Stimulated activated naive CD8-positive, alpha-beta T cell treated with anti-CD3 and anti-CD28 coated beads, Interleukin-15, Interleukin-2, amounts not matched to agents 100 ng/mL and 50 ng/mL, for 24 hours (primary cell): ENCODE results near the gene ETF1.

Experiments used
- H3K27ac Mint-ChIP-seq: one replicate; pipeline ENCODE4 v1.8.0; 2021; ENCODE audit warnings: mild to moderate bottlenecking, mixed read lengths
- H3K27me3 Mint-ChIP-seq: one replicate; pipeline ENCODE4 v1.8.0; 2021; ENCODE audit warnings: mixed read lengths
- H3K36me3 Mint-ChIP-seq: one replicate; pipeline ENCODE4 v1.8.0; 2021; ENCODE audit warnings: low read depth, mixed read lengths
- H3K4me1 Mint-ChIP-seq: one replicate; pipeline ENCODE4 v1.8.0; 2021; ENCODE audit warnings: low read depth, mixed read lengths
- H3K4me3 Mint-ChIP-seq: one replicate; pipeline ENCODE4 v1.8.0; 2021; ENCODE audit warnings: mild to moderate bottlenecking, mixed read lengths
- H3K9me3 Mint-ChIP-seq: one replicate; pipeline ENCODE4 v1.8.0; 2021; ENCODE audit warnings: mixed read lengths

Gene ETF1

DNA sequence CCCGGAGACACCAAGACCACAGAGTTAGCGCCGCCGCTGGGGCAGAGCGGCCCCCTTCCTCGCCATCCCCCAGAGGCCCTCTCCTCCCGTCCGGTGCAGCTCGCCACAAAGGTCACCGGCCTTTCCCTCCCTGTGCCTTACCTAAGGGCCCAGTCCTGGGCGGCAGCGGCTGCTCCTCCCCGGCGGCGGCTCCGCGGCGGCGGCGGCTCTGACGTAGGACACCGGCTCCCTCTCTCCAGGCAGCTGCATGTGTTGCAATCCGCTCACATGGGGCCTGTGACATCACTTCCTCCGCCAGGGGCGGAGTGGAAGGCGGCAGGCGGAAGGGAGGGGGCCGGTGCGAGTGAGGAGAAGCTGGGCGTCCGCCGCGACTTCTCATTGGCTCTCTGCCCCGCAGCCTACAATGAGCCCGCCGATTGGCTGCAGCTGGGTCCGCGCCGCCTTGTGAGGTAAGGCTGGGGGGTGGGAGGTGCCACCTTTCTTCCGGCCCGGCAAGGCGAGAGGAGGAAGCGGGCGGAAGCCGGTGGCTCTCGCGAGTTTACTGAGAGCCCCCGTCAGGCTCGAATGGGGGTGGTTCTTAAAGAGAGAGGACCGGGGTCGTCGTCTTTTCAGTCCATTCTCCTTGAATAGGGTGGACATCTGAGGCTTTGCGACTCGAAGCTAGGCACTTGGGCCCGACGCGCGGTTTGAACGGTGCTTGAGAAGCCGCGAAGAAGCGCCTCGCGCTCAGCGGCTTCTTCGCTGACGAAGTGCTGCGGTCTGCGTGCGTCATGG, at the start of gene ETF1:
TSS of gene ETF1 (minus strand) at position 281 of the 774 bp plus-strand sequence. CDS start 318 bp downstream, outside the sequence.
- Mint-ChIP-seq H3K9me3 (no peaks in the 10 kb centered on the region), H3K27me3 (no peaks in the 10 kb centered on the region), H3K36me3 (peaks cover 66% of the 10 kb centered on the region), H3K27ac (peak within 1 kb of the TSS; percentile 99), H3K4me1 (peaks cover 74% of the 10 kb centered on the region), H3K4me3 (peak within 1 kb of the TSS; percentile 99)

DNA sequence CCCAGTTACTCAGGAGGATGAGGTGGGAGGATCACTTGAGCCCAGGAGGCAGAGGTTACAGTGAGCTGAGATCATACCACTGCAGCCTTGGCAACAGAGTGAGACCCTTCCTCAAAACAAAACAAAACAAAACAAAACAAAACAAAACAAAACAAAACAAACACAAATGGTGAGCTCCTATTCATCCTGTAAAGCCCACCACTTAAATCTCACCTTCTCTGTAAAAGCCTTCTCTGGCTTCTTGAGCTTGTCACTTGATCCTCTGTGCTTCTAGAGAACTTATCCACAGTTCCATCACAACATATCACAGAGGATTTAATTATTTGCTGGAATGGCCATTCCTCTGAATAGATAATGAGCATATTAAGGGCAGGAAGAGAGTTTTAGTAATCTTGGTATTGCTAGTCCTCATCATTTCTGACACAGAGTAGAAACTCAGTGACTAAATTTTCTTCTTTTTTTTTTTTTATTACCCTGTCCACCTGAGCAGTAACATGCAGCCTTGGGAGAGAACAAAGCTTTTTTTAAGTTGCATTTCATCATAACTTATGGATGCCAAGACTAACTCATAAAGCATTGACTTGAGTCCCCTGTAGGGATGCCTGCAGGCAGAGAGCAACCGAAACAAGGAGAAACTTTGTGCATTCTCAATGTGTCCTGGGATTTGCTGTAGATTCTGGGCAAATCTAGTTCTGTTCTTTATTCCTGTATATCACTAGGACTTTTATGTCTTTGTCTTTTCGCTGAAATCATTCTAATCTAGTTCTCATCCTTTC, 45.2 kb upstream of the ETF1 start:
- no peak overlapping the region for H3K4me3 Mint-ChIP-seq
- H3K36me3 Mint-ChIP-seq: no peaks in the 10 kb centered on the region
- H3K4me1 Mint-ChIP-seq: no peaks in the 10 kb centered on the region
- no peaks in the 10 kb centered on the region for H3K9me3 Mint-ChIP-seq
- H3K27me3 Mint-ChIP-seq: peaks cover 11% of the 10 kb centered on the region
- no peak overlapping the region for H3K27ac Mint-ChIP-seq

DNA sequence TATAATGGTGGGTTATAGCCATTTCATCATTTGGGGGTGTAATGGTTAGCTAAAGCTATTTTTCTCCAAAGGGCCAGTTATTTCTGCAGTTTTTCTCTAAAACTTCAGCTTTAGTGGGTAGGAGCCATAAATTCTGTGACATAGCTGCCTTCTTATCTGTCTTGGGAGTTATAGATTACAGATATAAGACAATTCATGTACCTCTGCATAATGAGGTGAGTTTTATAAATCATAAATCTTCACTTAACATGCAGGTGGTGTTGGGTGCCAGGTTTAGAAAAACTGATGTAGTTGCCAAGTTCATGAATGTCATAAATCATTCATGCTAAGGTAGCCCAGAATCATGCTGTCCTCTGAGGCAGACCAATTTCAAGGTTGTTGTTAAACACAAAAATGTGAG, 42.1 kb upstream of the ETF1 start:
- Mint-ChIP-seq H3K4me1 (no peaks in the 10 kb centered on the region), H3K36me3 (no peaks in the 10 kb centered on the region), H3K9me3 (no peaks in the 10 kb centered on the region), H3K27ac (no peak overlapping the region), H3K4me3 (no peak overlapping the region), H3K27me3 (peaks cover 7% of the 10 kb centered on the region)

DNA sequence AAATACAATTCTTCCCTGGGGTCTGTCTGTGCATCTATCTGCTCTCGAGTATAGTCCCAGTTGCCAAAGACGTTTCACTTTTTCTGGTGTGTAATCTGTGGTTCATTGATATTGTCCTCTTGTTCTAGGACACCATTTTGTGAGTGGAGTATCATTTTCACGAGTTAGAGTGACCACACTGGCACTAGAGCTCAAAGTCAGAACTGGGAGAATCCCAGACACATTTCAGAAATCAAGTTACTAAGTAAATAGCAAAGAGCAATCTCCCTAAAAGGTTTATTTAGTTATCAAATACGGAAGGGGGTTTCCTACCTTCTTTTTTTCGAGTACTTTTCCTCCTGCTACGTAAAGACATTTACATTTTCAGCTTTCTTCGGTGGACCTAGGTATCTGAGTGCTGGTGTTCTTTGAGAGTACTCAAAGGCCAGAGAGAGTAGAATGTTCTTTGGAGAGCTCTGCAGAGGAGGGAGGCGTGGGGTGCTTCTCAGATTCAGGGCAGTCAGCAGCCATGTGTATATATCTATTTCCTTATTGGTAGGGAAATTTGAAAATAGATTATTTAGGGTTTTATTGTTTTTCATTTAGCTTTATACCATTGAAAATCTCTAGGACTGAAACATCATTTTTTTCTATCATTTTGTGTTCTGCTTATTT, 41.1 kb upstream of the ETF1 start:
- Mint-ChIP-seq H3K4me3 (no peak overlapping the region), H3K4me1 (no peaks in the 10 kb centered on the region), H3K27me3 (peaks cover 7% of the 10 kb centered on the region), H3K36me3 (no peaks in the 10 kb centered on the region), H3K9me3 (no peaks in the 10 kb centered on the region), H3K27ac (no peak overlapping the region)

DNA sequence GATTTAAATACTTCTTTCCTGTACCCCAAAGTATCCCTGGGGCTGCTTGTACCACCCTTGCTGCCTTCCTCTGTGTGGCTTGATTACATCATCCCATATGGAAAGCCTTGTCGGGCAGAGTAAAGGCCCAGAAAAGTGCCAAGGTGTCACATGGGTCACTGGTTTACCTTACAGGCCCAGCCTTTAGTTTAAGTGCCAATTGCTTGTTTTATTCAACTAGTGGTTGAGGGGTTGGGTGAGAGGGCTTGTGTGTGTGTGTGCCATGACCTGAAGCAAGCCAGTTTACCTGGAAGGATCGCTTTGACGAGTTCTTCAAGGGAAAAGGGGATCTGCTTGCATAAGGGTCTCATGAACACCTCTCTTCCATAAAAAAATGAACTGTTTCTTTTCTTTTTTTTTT, 39.9 kb upstream of the ETF1 start:
- H3K27ac Mint-ChIP-seq: no peak overlapping the region
- peaks cover 7% of the 10 kb centered on the region for H3K27me3 Mint-ChIP-seq
- H3K4me3 Mint-ChIP-seq: no peak overlapping the region

DNA sequence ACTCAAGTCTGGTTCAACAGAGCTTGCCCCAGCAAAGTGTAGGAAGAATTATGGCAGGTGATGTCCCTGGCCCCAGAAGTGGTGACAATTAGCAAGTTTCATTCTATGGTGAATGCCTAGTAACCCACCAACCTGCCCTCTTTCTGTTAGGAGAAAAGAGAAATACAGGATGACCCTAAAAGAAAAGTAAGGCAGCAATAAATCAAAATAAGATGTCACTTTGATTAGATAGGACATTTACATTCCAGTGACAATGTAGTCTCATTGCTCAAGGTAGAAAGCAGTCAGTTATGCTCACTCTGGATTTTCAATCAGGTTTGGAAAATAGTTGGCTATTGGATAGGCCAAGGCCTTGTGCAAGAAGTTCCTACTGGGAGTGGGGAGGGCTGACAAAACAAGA, 37.7 kb upstream of the ETF1 start:
- H3K36me3 Mint-ChIP-seq: peaks cover 3% of the 10 kb centered on the region
- peaks cover 3% of the 10 kb centered on the region for H3K27me3 Mint-ChIP-seq
- peaks cover 7% of the 10 kb centered on the region for H3K4me1 Mint-ChIP-seq
- H3K9me3 Mint-ChIP-seq: no peaks in the 10 kb centered on the region
- no peak overlapping the region for H3K4me3 Mint-ChIP-seq
- H3K27ac Mint-ChIP-seq: no peak overlapping the region

More for the DNA sequence above, 39.9 kb upstream of the ETF1 start:
- Mint-ChIP-seq H3K9me3 (no peaks in the 10 kb centered on the region), H3K36me3 (no peaks in the 10 kb centered on the region), H3K4me1 (no peaks in the 10 kb centered on the region)

DNA sequence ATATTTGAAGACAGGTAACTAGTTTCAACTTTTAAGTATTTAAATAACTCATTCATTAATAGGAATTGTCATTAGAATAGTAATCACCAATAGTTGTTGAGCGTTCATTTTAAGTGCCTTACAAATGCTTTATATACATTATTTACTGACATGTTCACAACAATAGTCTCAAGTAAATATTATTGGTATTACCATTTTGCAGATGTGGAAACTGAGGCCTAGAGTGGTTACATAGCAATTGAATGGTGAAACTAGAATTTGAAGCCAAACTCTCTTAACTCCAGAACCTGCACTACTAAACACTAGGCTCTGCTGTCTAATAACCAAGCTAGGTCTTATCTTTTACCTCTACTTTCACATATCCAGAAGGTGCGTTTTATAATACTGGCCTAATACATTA, 37.0 kb upstream of the ETF1 start:
- H3K36me3 Mint-ChIP-seq: peaks cover 4% of the 10 kb centered on the region
- H3K9me3 Mint-ChIP-seq: no peaks in the 10 kb centered on the region
- no peak overlapping the region for H3K4me3 Mint-ChIP-seq
- peaks cover 3% of the 10 kb centered on the region for H3K27me3 Mint-ChIP-seq
- no peak overlapping the region for H3K27ac Mint-ChIP-seq
- peaks cover 11% of the 10 kb centered on the region for H3K4me1 Mint-ChIP-seq

DNA sequence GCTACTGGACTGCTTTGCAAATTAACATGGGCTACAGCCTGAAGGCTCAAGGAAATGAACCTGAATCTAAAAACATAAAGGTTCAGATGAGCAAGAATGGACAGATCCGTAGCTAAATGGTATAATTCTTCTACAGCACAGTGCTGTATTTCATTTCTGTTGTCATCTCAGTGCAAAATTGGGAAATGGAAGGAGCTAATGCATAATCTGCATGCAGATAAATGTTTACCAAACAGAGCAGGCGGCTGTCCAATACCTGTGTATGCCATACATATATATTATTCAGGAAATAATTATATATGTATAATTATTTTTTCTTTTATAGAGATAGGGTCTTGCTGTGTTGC, 36.5 kb upstream of the ETF1 start:
- Mint-ChIP-seq H3K4me3 (no peak overlapping the region), H3K27me3 (no peaks in the 10 kb centered on the region), H3K27ac (no peak overlapping the region), H3K4me1 (peaks cover 11% of the 10 kb centered on the region), H3K9me3 (no peaks in the 10 kb centered on the region), H3K36me3 (peaks cover 9% of the 10 kb centered on the region)

DNA sequence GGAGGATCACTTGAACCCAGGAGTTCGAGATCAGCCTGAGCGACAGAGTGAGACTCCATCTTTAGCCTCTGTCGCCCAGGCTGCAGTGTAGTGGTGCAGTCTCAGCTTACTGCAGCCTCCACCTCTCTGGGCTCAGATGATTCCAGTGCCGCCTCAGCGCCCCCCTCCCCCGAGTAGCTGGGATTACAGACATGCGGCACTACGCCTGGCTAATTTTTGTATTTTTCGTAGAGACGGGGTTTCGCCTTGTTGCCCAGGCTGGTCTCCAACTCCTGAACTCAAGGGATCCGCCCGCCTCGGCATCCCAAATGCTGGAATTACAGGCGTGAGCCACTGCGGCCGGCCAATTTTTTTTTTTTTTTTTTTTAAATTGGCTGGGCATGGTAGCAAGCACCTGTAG, 34.4 kb upstream of the ETF1 start:
- Mint-ChIP-seq H3K27me3 (no peaks in the 10 kb centered on the region), H3K36me3 (peaks cover 28% of the 10 kb centered on the region)

DNA sequence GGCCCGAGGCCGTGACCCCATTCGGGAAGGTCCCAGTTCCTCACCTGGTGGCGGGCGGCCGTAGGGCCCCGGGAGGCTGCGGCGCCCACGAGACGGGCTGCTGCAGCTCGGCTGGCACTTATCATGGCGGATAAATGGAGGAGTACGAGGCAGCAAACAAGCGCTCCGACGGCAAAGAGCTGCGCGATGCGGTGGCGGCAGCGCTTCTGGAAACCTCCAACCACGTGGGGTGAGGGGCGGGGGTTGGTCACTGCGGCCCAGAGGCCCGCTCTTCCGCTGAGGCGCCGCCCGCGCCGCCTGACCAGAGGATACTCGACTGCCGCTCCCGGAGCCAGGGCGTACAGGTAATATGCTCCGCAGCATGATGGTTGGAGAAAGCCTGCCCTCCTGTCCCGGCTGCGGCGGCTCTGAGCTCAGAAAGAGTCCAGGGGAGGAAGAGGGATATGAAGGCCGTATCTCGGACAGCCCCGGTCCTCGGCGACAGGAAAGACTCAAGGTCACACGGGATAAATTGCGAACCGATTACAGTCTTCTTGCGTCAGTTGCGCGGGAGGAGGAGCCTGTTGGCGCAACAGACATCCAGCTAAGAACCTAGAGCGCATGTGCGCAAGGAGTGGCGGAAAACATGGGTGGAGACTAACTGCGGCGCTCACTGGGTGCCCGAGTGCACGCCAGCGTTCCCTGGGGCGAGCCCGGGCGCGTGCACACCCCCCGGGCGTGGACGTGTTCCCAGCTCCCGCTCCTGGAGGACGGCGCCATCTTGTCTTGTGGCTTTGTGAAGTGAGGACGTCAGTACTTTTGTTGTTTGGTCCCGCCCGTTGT, 32.4 kb upstream of the ETF1 start, which contains the start of gene HSPA9:
TSS of gene HSPA9 (minus strand) at position 208 of the 822 bp plus-strand sequence. CDS start at position 125, 83 bp downstream.
- Mint-ChIP-seq H3K9me3 (no peaks in the 10 kb centered on the region), H3K4me3 (peak within 1 kb of the TSS; percentile 96), H3K4me1 (peaks cover 45% of the 10 kb centered on the region), H3K27ac (peak within 1 kb of the TSS; percentile 100), H3K27me3 (no peaks in the 10 kb centered on the region), H3K36me3 (peaks cover 45% of the 10 kb centered on the region)

More for the DNA sequence above, 34.4 kb upstream of the ETF1 start:
- peak overlapping the region; percentile 38 for H3K27ac Mint-ChIP-seq
- H3K4me3 Mint-ChIP-seq: no peak overlapping the region
- H3K4me1 Mint-ChIP-seq: peaks cover 28% of the 10 kb centered on the region
- no peaks in the 10 kb centered on the region for H3K9me3 Mint-ChIP-seq

DNA sequence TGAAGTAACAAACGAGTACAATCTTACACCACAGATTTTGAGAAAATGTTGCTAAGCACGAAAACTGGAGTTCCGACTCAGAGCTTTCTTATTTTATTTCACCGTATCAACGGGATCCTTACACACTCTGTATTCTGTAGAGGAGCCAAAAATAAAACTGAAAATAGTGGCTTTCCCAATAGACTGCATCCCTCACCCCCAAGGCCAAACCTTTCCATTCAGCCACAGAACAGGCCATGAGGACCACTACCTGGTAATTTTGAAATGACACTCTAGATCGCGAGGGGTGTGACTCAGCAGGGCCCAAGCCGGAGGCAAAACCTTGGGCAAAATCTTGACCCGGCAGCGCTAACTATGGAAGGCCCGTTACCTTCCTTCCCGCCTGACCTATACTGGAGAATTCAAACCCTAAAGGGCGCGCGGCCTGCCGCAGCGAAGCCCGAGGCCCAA, 31.7 kb upstream of the ETF1 start:
- peaks cover 51% of the 10 kb centered on the region for H3K36me3 Mint-ChIP-seq
- no peaks in the 10 kb centered on the region for H3K27me3 Mint-ChIP-seq
- no peaks in the 10 kb centered on the region for H3K9me3 Mint-ChIP-seq
- peak overlapping the region; percentile 100 for H3K27ac Mint-ChIP-seq
- peak overlapping the region; percentile 96 for H3K4me3 Mint-ChIP-seq
- H3K4me1 Mint-ChIP-seq: peaks cover 51% of the 10 kb centered on the region

DNA sequence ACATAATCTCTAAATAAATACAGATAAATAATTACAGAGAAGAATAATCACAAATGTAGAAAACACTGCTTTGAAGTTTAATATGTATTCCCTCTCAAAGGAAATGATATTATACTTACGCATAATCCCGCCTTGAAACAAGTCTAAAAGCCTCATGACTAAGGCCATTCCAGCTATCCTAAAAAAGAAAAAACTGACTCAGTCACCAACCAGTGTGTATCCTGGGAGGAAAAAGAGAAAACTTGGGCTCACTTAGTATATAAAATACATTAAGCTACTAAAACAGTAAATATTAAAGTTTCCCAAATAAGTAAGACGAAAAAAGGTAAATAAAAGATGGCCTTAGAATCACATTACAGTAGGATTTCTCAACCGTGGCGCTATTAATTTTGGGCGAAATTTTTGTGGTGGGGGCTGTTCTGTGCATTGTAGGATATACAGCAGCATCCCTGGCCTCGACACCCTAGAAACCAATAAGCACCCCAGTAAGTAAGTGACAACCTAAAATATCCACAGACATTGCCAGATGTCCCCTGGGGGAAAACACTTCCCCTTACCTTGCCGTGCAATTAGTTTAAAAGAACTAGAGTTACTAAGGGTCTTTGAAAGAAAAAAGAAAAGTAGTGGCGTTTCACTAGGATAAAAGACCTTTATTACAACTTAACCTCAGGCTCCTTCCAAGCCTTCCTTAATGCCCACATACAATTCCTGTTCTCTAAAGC, 31.1 kb upstream of the ETF1 start:
- Mint-ChIP-seq H3K4me3 (peak overlapping the region; percentile 96), H3K9me3 (no peaks in the 10 kb centered on the region), H3K36me3 (peaks cover 55% of the 10 kb centered on the region), H3K27me3 (no peaks in the 10 kb centered on the region), H3K4me1 (peaks cover 56% of the 10 kb centered on the region), H3K27ac (peak overlapping the region; percentile 100)

DNA sequence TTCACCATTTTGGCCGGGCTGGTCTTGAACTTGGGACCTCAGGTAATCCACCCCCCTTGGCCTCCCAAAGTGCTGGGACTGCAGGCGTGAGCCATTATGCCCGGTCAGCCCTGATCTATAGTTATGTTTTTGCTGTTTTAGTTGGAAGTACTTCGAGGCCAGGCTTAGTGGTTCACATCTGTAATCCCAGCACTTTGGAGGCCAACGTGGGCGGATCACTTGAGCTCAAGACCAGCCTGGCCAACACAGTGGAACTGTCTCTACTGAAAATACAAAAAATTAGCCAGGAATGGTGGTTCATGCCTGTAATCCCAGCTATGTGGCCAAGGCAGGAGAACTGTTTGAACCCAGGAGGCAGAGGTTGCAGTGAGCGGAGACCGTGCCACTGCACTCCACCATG, 30.2 kb upstream of the ETF1 start:
- H3K4me3 Mint-ChIP-seq: peak overlapping the region; percentile 96
- H3K36me3 Mint-ChIP-seq: peaks cover 64% of the 10 kb centered on the region
- peaks cover 65% of the 10 kb centered on the region for H3K4me1 Mint-ChIP-seq
- no peaks in the 10 kb centered on the region for H3K9me3 Mint-ChIP-seq
- peak overlapping the region; percentile 80 for H3K27ac Mint-ChIP-seq
- H3K27me3 Mint-ChIP-seq: no peaks in the 10 kb centered on the region

DNA sequence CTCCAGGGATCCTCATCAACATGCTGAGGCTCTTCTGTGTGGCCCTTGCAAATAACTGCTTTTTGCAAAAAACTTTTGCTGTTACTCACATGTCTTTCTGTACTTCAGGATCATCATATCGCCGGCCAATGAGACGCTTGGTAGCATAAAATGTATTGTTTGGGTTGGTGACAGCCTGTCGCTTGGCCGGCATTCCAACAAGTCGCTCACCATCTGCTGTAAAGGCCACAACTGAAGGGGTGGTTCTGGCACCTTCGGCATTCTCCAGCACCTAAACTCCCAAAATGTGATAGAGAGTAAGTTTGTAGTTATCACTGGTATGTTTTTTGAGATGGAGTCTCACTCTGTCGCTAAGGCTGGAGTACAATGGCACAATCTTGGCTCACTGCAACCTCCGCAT, 27.8 kb upstream of the ETF1 start:
- no peak overlapping the region for H3K4me3 Mint-ChIP-seq
- H3K36me3 Mint-ChIP-seq: peaks cover 85% of the 10 kb centered on the region
- H3K9me3 Mint-ChIP-seq: no peaks in the 10 kb centered on the region
- peaks cover 80% of the 10 kb centered on the region for H3K4me1 Mint-ChIP-seq
- no peak overlapping the region for H3K27ac Mint-ChIP-seq
- no peaks in the 10 kb centered on the region for H3K27me3 Mint-ChIP-seq
